RWPE2 (cell line): Measurements from ENCODE around the gene CD300LG.

Experiments used
- ATAC-seq: fragments of 200-7000 bp; cut with Tn5 transposase; 3 replicates; pipeline ENCODE4 v1.9.1; 2021; ENCODE audit warnings: low read depth
- DNase-seq: peaks from one replicate; pipeline ENCODE4 v3.0.0-alpha.2; 2020; ENCODE audit warnings: low spot score
- H3K27ac ChIP-seq: fragments of 450-650 bp; 2 replicates; pipeline ENCODE4 v1.5.1; 2017; ENCODE audit warnings: mild to moderate bottlenecking; ENCODE audit not compliant: poor library complexity, severe bottlenecking
- H3K27me3 ChIP-seq: fragments of 250-450 bp; sonication (Bioruptor Pico); 2 replicates; pipeline ENCODE4 v1.5.1; 2021; ENCODE audit warnings: mild to moderate bottlenecking, moderate library complexity; ENCODE audit not compliant: insufficient read depth, poor library complexity, severe bottlenecking
- H3K36me3 ChIP-seq: fragments of 250-450 bp; sonication (Bioruptor Pico); 2 replicates; pipeline ENCODE4 v1.5.1; 2020; ENCODE audit warnings: low read depth, mild to moderate bottlenecking, moderate library complexity
- H3K4me1 ChIP-seq: fragments of 250-450 bp; sonication (Bioruptor Pico); 2 replicates; pipeline ENCODE4 v1.5.1; 2021; ENCODE audit warnings: mild to moderate bottlenecking, moderate library complexity; ENCODE audit not compliant: insufficient read depth, poor library complexity, severe bottlenecking
- H3K4me3 ChIP-seq: fragments of 250-450 bp; sonication (Bioruptor Pico); 2 replicates; pipeline ENCODE4 v1.5.1; 2021; ENCODE audit warnings: mild to moderate bottlenecking, moderate library complexity; ENCODE audit not compliant: severe bottlenecking
- H3K9me3 ChIP-seq: fragments of 250-450 bp; sonication (Bioruptor Pico); 2 replicates; pipeline ENCODE4 v1.5.1; 2021; ENCODE audit warnings: mild to moderate bottlenecking, moderate library complexity; ENCODE audit not compliant: severe bottlenecking
- TF ChIP-seq, protein P1 (sequence below): fragments of 450-650 bp; IDR thresholded peaks from one replicate; pipeline ENCODE4 v1.5.1; 2017; ENCODE audit warnings: mild to moderate bottlenecking, moderate library complexity; ENCODE audit not compliant: poor library complexity, severe bottlenecking

The CD300LG gene

DNA sequence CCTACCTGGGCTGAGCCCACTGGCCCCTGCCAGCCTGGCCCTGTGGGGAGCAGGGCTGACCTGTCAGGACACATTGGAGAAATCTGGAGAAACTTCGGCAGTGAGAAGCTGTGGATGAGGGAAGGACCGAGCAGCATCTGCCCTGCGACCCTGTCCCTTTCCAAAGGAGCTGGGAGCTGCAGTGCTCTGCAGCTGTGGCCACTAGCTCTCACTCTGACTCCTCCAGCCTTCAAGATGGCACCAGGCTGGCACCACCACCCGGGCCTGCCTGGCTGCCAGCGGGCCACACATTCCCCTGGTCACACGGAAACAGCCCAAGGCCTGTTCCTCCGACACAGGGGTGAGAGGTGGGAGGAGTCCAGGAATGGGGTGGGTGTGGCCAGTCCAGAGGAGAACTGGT lies 30.1 kb downstream of the CD300LG start:
- no peak overlapping the region for H3K4me3 ChIP-seq
- H3K36me3 ChIP-seq, result no peaks in the 10 kb centered on the region
- H3K4me1 ChIP-seq, result peaks cover 2% of the 10 kb centered on the region
- TF ChIP-seq, protein P1, sequence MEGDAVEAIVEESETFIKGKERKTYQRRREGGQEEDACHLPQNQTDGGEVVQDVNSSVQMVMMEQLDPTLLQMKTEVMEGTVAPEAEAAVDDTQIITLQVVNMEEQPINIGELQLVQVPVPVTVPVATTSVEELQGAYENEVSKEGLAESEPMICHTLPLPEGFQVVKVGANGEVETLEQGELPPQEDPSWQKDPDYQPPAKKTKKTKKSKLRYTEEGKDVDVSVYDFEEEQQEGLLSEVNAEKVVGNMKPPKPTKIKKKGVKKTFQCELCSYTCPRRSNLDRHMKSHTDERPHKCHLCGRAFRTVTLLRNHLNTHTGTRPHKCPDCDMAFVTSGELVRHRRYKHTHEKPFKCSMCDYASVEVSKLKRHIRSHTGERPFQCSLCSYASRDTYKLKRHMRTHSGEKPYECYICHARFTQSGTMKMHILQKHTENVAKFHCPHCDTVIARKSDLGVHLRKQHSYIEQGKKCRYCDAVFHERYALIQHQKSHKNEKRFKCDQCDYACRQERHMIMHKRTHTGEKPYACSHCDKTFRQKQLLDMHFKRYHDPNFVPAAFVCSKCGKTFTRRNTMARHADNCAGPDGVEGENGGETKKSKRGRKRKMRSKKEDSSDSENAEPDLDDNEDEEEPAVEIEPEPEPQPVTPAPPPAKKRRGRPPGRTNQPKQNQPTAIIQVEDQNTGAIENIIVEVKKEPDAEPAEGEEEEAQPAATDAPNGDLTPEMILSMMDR, result no peak
- no peak overlapping the region for H3K27ac ChIP-seq
- no peaks in the 10 kb centered on the region for H3K27me3 ChIP-seq
- no peak for ATAC-seq
- no peaks in the 10 kb centered on the region for H3K9me3 ChIP-seq
- no peak for DNase-seq

DNA sequence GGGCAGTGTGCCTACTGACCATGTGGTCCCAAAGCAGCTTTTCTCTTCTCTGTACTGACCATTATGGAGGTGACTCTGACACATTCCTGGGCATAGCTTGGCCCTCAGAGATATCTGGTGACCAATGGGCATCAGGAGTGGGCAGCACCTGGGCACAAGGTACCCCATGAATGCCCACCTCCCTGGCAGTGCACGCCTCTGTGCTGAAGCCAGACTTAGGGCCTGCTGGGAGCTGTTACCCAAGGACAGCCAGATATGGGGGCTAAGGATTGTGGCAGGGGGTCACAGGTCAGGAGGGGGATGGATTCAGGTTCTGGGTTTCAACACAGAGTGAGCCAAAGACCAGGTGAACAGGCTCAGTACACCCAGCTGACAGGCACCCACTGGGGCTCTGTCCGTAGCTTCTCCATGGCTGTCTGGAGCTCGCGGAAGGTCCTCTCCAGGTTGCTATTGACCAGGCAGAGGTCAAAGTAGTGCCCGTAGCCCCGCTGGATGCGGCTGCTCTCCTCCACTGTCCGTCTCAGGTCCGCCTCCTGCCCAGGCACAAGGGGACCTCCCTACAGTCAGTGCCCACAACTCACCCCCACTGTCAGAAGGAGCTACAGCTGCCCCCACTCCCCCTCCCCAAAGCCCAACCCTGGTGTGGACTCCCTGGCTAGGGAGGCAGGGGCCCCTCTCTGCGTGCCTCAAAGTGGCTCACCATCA lies 30.6 kb downstream of the CD300LG start:
- ATAC-seq (no peak), DNase-seq (no peak)
- Histone ChIP-seq H3K9me3 (no peaks in the 10 kb centered on the region), H3K27me3 (no peaks in the 10 kb centered on the region), H3K36me3 (no peaks in the 10 kb centered on the region), H3K4me3 (no peak overlapping the region), H3K4me1 (no peaks in the 10 kb centered on the region), H3K27ac (no peak overlapping the region)
- TF ChIP-seq, protein P1, result no peak

DNA sequence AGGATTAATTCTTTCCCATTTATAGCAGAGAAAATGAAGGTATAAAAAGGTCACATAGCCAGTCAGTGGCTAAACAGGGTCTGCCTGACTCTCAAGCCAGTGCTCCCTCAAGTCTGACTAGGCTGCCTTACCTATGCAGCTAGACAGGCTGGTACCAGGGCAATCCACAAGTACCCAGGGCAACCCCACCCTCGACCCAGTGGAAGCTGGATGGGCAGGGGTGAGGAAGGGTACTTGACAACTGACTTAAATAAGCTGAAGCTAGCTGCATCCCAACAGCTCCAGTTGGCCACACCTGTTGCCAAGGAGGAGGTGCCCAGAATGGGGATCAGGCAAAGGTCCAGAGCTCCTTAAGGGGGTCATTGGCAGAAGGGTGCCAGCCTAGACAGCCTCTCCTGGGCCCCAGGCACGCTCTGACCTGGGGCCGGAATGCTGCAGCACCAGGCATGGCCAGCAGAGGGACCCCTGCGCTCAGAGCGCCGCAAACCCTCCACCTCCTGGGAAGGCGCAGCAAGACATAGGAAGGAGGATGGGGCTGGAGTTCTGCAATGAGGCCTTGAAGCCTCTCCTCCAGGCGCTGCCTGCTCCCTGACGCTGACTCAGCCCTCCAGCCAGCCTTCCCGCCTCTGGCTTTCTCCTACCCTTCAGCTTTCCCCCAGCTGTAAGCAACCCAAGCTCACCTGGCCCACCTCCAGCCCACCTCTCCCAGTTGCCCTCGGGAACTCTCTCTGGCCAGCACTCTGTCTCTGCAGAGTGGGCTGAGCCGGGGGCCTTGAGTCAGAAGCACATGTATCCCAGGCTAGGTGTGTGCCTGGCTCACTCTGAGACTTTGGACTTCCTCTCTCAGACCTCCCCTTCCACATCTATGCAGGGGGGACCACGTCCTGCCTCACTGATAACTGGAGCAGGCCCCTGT lies 31.5 kb downstream of the CD300LG start:
- ATAC-seq (peak; percentile 90), DNase-seq (no peak)
- H3K9me3 ChIP-seq, result no peaks in the 10 kb centered on the region
- H3K4me1 ChIP-seq, result no peaks in the 10 kb centered on the region
- TF ChIP-seq, protein P1, result peak; percentile 96
- H3K27me3 ChIP-seq, result no peaks in the 10 kb centered on the region
- H3K36me3 ChIP-seq, result no peaks in the 10 kb centered on the region
- H3K27ac ChIP-seq, result no peak overlapping the region
- H3K4me3 ChIP-seq, result no peak overlapping the region

DNA sequence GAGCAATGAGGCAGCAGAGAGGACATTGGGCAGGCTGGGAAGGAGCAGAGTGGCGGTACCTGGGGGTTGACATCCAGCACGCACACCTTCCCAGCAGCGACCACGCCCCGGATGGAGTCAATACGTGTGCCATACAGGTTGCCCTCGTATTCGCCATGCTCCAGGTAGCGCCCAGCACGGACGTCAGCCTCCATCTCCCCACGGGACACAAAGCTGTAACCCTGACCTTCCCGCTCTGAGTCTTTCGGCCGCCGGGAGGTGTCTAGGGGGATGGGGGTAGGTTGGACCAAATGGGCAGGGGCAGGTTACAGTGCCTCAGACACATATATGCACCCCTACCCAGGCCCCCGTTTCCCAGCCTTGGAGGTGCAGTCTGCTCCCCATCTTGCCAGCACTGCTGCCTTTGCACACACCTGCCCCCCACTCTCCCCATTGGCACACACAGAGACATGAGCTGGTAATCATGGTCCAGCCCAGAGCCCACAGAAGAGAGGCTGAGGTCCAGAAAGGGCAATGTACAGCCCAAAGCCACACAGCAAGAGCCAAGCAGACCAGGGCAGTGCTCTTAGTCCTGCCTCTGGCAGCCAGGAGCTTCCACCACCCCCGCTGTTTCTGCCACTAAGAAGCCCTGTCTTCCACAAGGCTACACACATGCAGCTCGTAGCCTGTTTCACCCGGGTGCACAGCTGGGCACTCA lies 32.9 kb downstream of the CD300LG start:
- no peak overlapping the region for H3K4me3 ChIP-seq
- no peak for DNase-seq
- no peaks in the 10 kb centered on the region for H3K27me3 ChIP-seq
- no peaks in the 10 kb centered on the region for H3K4me1 ChIP-seq
- H3K27ac ChIP-seq, result no peak overlapping the region
- no peaks in the 10 kb centered on the region for H3K9me3 ChIP-seq
- no peak for ATAC-seq
- no peaks in the 10 kb centered on the region for H3K36me3 ChIP-seq
- TF ChIP-seq, protein P1, result no peak
